ENCODE results near the gene AVL9. TPM values are rescaled to one million over a fixed set of nuclear protein-coding genes. Genes with fewer than 3 reads are reported as not detected.
"Not testable (repeated sequence)": the region's sequence is repeated elsewhere in the genome, so short reads cannot be mapped to it uniquely, and the experiment has no call there.

Gene AVL9
- polyA plus RNA-seq, 1 experiment, result 17.4 TPM

- CTCF ChIA-PET, result interaction anchor here (0.6 kb wide), 2 partner anchors 42 to 63 kb away, joined by 3 to 4 read pairs; no protein-coding TSS in a partner anchor
- DNase-seq (ENCODE audit: low read depth, low spot score), result no peak
- Histone ChIP-seq H3K27ac (ENCODE audit: low read depth, low read length) (peak overlapping the region; percentile 90), H3K4me3 (ENCODE audit: low read depth, low read length) (peak overlapping the region; percentile 64), H3K9me3 (ENCODE audit: control insufficient read depth, insufficient read depth, low read length) (no peaks in the 10 kb centered on the region; the same call in 1 of the 2 replicates), H3K27me3 (ENCODE audit: control insufficient read depth, insufficient read depth, low read length) (no peaks in the 10 kb centered on the region)
- TF ChIP-seq CTCF (IDR thresholded peaks at IDR 0.05; ENCODE audit: low read depth, low read length), result no peak
- POLR2A ChIA-PET, result interaction anchor here (0.6 to 1.3 kb wide), 6 partner anchors 49 to 164 kb away, joined by 3 to 4 read pairs (median 3); no protein-coding TSS in a partner anchor
Observed at GRCh38 chr7:32496052-32496813, 944 bp downstream of the AVL9 start.

GRCh38 chr7:32499755-32500154, 4.5 kb downstream of the AVL9 start:
- H3K4me3 ChIP-seq (ENCODE audit: low read depth, low read length); POLR2A ChIA-PET; H3K9me3 ChIP-seq (ENCODE audit: control insufficient read depth, insufficient read depth, low read length); H3K27me3 ChIP-seq (ENCODE audit: control insufficient read depth, insufficient read depth, low read length); H3K27ac ChIP-seq (ENCODE audit: low read depth, low read length); DNase-seq (ENCODE audit: low read depth, low spot score): not testable (repeated sequence)
- CTCF ChIA-PET, result interaction anchor here (0.7 kb wide), 1 partner anchor 181 kb away, joined by 3 read pairs; no protein-coding TSS in a partner anchor

- H3K27ac ChIP-seq (ENCODE audit: low read depth, low read length); H3K4me3 ChIP-seq (ENCODE audit: low read depth, low read length); H3K9me3 ChIP-seq (ENCODE audit: control insufficient read depth, insufficient read depth, low read length); DNase-seq (ENCODE audit: low read depth, low spot score); H3K27me3 ChIP-seq (ENCODE audit: control insufficient read depth, insufficient read depth, low read length); POLR2A ChIA-PET: not testable (repeated sequence)
- CTCF ChIA-PET, result interaction anchor here (1.0 kb wide), 1 partner anchor 9 kb away, joined by 3 read pairs; no protein-coding TSS in a partner anchor
Observed at GRCh38 chr7:32500216-32500615, 4.9 kb downstream of the AVL9 start.

GRCh38 chr7:32500922-32501341, 5.6 kb downstream of the AVL9 start:
- POLR2A ChIA-PET, result no interaction called here

GRCh38 chr7:32501522-32501921, 6.2 kb downstream of the AVL9 start:
- no peaks in the 10 kb centered on the region for H3K9me3 ChIP-seq (ENCODE audit: control insufficient read depth, insufficient read depth, low read length)
- no peaks in the 10 kb centered on the region for H3K27me3 ChIP-seq (ENCODE audit: control insufficient read depth, insufficient read depth, low read length)
- H3K27ac ChIP-seq (ENCODE audit: low read depth, low read length), result no peak overlapping the region
- no peak for TF ChIP-seq CTCF (IDR thresholded peaks at IDR 0.05; ENCODE audit: low read depth, low read length)
- ChIA-PET POLR2A (no interaction called here), CTCF (no interaction called here)
- DNase-seq (ENCODE audit: low read depth, low spot score), result no peak
- no peak overlapping the region for H3K4me3 ChIP-seq (ENCODE audit: low read depth, low read length)

More at GRCh38 chr7:32500922-32501341, 5.6 kb downstream of the AVL9 start:
- Histone ChIP-seq H3K27me3 (ENCODE audit: control insufficient read depth, insufficient read depth, low read length) (no peaks in the 10 kb centered on the region), H3K4me3 (ENCODE audit: low read depth, low read length) (no peak overlapping the region), H3K27ac (ENCODE audit: low read depth, low read length) (no peak overlapping the region), H3K9me3 (ENCODE audit: control insufficient read depth, insufficient read depth, low read length) (no peaks in the 10 kb centered on the region)
- DNase-seq (ENCODE audit: low read depth, low spot score), result no peak
- CTCF ChIA-PET, result interaction anchor here (1.0 kb wide), 1 partner anchor 10 kb away, joined by 3 read pairs; no protein-coding TSS in a partner anchor
- TF ChIP-seq CTCF (IDR thresholded peaks at IDR 0.05; ENCODE audit: low read depth, low read length), result no peak

GRCh38 chr7:32502728-32503127, 7.4 kb downstream of the AVL9 start:
- CTCF ChIA-PET, result no interaction called here
- TF ChIP-seq CTCF (IDR thresholded peaks at IDR 0.05; ENCODE audit: low read depth, low read length), result no peak
- Histone ChIP-seq H3K27ac (ENCODE audit: low read depth, low read length) (no peak overlapping the region), H3K27me3 (ENCODE audit: control insufficient read depth, insufficient read depth, low read length) (no peaks in the 10 kb centered on the region), H3K9me3 (ENCODE audit: control insufficient read depth, insufficient read depth, low read length) (no peaks in the 10 kb centered on the region), H3K4me3 (ENCODE audit: low read depth, low read length) (no peak overlapping the region)
- POLR2A ChIA-PET, result no interaction called here
- DNase-seq (ENCODE audit: low read depth, low spot score), result no peak
